HCT116 (cell line): Measurements from ENCODE around the gene TSPEAR.

Experiments
- CTCF ChIP-seq, 3 experiments: fragments of 200-600 bp in 1 of 3; sonication (generic) in 1 of 3; IDR thresholded peaks in 2 of 3; conservative IDR thresholded peaks in 1 of 3; 2 replicates each; pipeline ENCODE4 v1.5.1; 2012 to 2017; ENCODE audit warnings: low read depth in 2 of 3, low read length in 2 of 3, antibody characterized with exemption in 1 of 3, borderline replicate concordance in 1 of 3, control low read depth in 1 of 3, mild to moderate bottlenecking in 1 of 3, mixed read lengths in 1 of 3, mixed run types in 1 of 3, moderate library complexity in 1 of 3; ENCODE audit not compliant: insufficient read depth in 1 of 3
- EZH2 ChIP-seq: fragments of 200-600 bp; sonication (generic); IDR thresholded peaks from 2 replicates; pipeline ENCODE4 v1.6.1; 2017; ENCODE audit warnings: antibody characterized with exemption, mixed run types
- EZH2phosphoT487 ChIP-seq: fragments of 200-600 bp; IDR thresholded peaks from 2 replicates; pipeline ENCODE4 v1.6.1; 2018; ENCODE audit warnings: antibody characterized with exemption, borderline replicate concordance
- POLR2AphosphoS5 ChIP-seq: IDR thresholded peaks from 2 replicates; pipeline ENCODE4 v1.6.1; 2011; ENCODE audit warnings: mild to moderate bottlenecking, low read depth, low read length, moderate library complexity
- REST ChIP-seq: IDR thresholded peaks from 2 replicates; pipeline ENCODE4 v1.6.1; 2012; ENCODE audit warnings: low read depth
- SIN3A ChIP-seq: IDR thresholded peaks from 2 replicates; pipeline ENCODE4 v1.6.1; 2012; ENCODE audit warnings: low read depth
- SRF ChIP-seq: IDR thresholded peaks from 2 replicates; pipeline ENCODE4 v1.6.1; 2012; ENCODE audit warnings: low read depth

GRCh38 chr21:44632067-44632466 is 79.3 kb downstream of the TSPEAR start:
- TF ChIP-seq EZH2phosphoT487 (no peak), CTCF (IDR thresholded peaks at IDR 0.05 in 2 of 3, conservative IDR thresholded peaks at IDR 0.05 in 1 of 3; ENCODE audit: borderline replicate concordance in 1 of 3, insufficient read depth in 1 of 3, low read depth in 2 of 3, low read length in 2 of 3) (no peak), REST (no peak), POLR2AphosphoS5 (no peak), SIN3A (no peak), EZH2 (no peak), SRF (no peak)
